Activated T-helper 1 cell treated with anti-CD3 and anti-CD28 coated beads, Interleukin-12 subunit alpha, Interleukin-12 subunit beta, Interleukin-2, Interleukin-4 antibody, amounts not matched to agents 30 ng/mL and 10 ng/mL and 1 ng/mL, durations not matched to agents 14 hours and 24 hours and 36 hours (primary cell): ENCODE measurements around the gene UNC5C. TPM values are rescaled to one million over a fixed set of nuclear protein-coding genes. Genes with fewer than 3 reads are reported as not detected.

Source experiments
- DNase-seq: peaks from one replicate; pipeline ENCODE4 v3.0.0; 2021; ENCODE audit warnings: low spot score
- H3K27ac Mint-ChIP-seq: one replicate; pipeline ENCODE4 v1.8.0; 2021; ENCODE audit warnings: mild to moderate bottlenecking, mixed read lengths
- H3K27me3 Mint-ChIP-seq: one replicate; pipeline ENCODE4 v1.8.0; 2022; ENCODE audit warnings: mild to moderate bottlenecking, moderate library complexity, mixed read lengths; ENCODE audit not compliant: insufficient read depth
- H3K36me3 Mint-ChIP-seq: one replicate; pipeline ENCODE4 v1.8.0; 2021; ENCODE audit warnings: low read depth, mixed read lengths
- H3K4me1 Mint-ChIP-seq: one replicate; pipeline ENCODE4 v1.8.0; 2021; ENCODE audit warnings: low read depth, mixed read lengths
- H3K4me3 Mint-ChIP-seq: one replicate; pipeline ENCODE4 v1.8.0; 2021; ENCODE audit warnings: mild to moderate bottlenecking, moderate library complexity, mixed read lengths
- H3K9me3 Mint-ChIP-seq: one replicate; pipeline ENCODE4 v1.8.0; 2021; ENCODE audit warnings: mixed read lengths
- intact Hi-C: fragments of 100-400 bp; cut with micrococcal nuclease; formaldehyde crosslinking; loops from one replicate; pipeline ENCODE4 v1.15.1; 2024
- total RNA-seq: library from RNA; stranded (reverse); gene quantifications from 2 replicates; pipeline ENCODE4 v1.2.3, GENCODE V29; 2022

UNC5C gene
- total RNA-seq, 1 donor from 2014 or later = not detected

DNA sequence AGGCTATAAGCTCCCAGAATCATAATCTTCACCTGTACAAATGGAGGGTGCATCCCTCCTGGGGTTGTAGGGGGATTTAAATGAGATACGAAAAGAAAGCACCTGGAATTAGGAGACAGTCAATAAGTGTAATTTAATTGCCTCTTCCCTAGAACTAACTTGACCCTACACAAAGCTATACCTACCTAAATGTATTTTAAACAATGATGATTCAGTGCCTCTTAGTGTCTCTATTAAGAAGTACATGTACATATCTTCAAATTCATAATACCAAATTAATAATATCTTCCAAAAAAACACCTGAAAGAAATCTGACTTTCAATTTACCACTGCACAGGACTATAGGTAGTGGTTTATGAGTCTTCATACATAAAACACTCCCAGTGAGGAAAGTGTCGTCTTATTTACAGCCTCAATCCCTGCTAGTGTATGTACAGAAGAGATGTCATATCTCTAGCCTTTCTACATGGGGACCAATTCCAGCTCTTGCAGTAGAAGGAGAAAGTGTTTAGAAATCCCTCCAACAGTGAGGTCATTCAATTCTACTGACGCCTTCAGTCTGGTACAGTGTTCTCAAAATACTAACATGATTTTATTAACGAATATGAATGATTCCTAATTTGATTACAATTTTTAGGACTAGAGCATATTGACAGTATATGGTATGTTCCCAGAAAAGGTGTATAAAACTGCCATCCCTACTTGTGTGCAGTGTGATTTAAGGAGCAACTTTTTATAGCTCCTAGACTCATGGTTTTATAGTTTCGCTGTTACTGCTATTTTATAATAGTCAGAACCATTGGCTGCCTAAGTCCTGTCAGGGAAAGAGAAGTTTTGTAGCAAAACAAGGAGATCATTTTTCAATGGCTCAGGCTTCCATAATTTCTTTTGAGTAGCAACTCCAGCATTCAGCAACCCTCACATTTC, 282.7 kb downstream of the UNC5C start:
- intact Hi-C loops = no loop called here
- no peaks in the 10 kb centered on the region for H3K9me3 Mint-ChIP-seq
- DNase-seq = no peak

DNA sequence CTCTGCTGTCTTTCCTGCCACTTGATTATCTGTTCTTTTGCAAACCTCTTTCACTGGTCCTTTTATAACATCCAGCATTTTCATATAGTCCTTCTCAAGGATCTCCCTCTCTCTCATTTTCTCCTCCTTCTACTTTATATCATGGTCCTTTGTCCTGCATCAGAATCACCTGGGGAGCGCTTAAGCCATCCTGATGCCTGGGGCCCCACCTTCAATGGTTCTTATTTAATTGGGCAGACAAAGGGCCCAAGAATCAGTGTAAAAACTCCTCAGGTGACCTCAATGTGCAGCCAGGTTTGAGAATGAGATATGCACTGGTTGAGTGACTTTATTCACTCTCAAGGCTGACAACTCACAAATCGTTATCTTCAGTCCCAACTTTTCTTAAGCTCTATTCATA, 283.9 kb downstream of the UNC5C start:
- no peak overlapping the region for H3K4me3 Mint-ChIP-seq
- H3K9me3 Mint-ChIP-seq = no peaks in the 10 kb centered on the region
- intact Hi-C loops = no loop called here
- H3K27me3 Mint-ChIP-seq = no peaks in the 10 kb centered on the region
- no peak overlapping the region for H3K27ac Mint-ChIP-seq
- H3K4me1 Mint-ChIP-seq = no peaks in the 10 kb centered on the region
- no peaks in the 10 kb centered on the region for H3K36me3 Mint-ChIP-seq
- no peak for DNase-seq

More for the DNA sequence above, 282.7 kb downstream of the UNC5C start:
- H3K4me3 Mint-ChIP-seq = no peak overlapping the region
- H3K27ac Mint-ChIP-seq = no peak overlapping the region
- H3K4me1 Mint-ChIP-seq = no peaks in the 10 kb centered on the region
- H3K36me3 Mint-ChIP-seq = no peaks in the 10 kb centered on the region
- H3K27me3 Mint-ChIP-seq = no peaks in the 10 kb centered on the region

DNA sequence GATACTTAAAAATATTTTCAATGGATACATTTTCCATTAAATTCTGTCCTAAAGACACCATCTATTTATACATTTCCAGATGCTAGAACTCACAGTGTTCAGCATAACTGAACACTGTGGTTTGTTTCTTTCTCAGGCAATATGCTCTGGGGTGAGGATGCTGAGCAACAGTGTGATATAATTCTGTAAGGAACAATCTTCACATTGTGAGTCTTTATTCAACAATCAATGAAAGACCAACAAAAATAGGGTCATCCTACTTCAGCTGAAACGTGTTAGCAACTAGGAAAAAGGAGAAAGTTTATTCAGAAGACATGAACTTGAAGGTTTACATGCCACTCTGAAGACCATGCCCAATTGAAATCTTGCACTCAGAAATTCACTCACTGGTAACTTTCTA, 284.8 kb downstream of the UNC5C start:
- DNase-seq = no peak
- H3K9me3 Mint-ChIP-seq = no peaks in the 10 kb centered on the region
- no peaks in the 10 kb centered on the region for H3K27me3 Mint-ChIP-seq
- H3K4me1 Mint-ChIP-seq = no peaks in the 10 kb centered on the region
- H3K27ac Mint-ChIP-seq = no peak overlapping the region
- intact Hi-C loops = no loop called here
- no peaks in the 10 kb centered on the region for H3K36me3 Mint-ChIP-seq
- no peak overlapping the region for H3K4me3 Mint-ChIP-seq

- Mint-ChIP-seq H3K4me1 (no peaks in the 10 kb centered on the region), H3K27me3 (no peaks in the 10 kb centered on the region), H3K9me3 (no peaks in the 10 kb centered on the region), H3K4me3 (no peak overlapping the region), H3K36me3 (no peaks in the 10 kb centered on the region), H3K27ac (no peak overlapping the region)
- no peak for DNase-seq
- intact Hi-C loops = no loop called here
These were observed 285.4 kb downstream of the UNC5C start for GRCh38 chr4:95263391-95263790.

- no peak overlapping the region for H3K27ac Mint-ChIP-seq
- no peaks in the 10 kb centered on the region for H3K4me1 Mint-ChIP-seq
- no peaks in the 10 kb centered on the region for H3K36me3 Mint-ChIP-seq
- no peak overlapping the region for H3K4me3 Mint-ChIP-seq
- intact Hi-C loops = no loop called here
- no peaks in the 10 kb centered on the region for H3K9me3 Mint-ChIP-seq
- H3K27me3 Mint-ChIP-seq = peaks cover 2% of the 10 kb centered on the region
- no peak for DNase-seq
These were observed 292.5 kb downstream of the UNC5C start for GRCh38 chr4:95256108-95256835.

- H3K27ac Mint-ChIP-seq = no peak overlapping the region
- no peak overlapping the region for H3K4me3 Mint-ChIP-seq
- H3K4me1 Mint-ChIP-seq = no peaks in the 10 kb centered on the region
- H3K27me3 Mint-ChIP-seq = peaks cover 2% of the 10 kb centered on the region
- DNase-seq = no peak
- no peaks in the 10 kb centered on the region for H3K9me3 Mint-ChIP-seq
- H3K36me3 Mint-ChIP-seq = no peaks in the 10 kb centered on the region
- intact Hi-C loops = no loop called here
These were observed 293.2 kb downstream of the UNC5C start for GRCh38 chr4:95255396-95256107.

DNA sequence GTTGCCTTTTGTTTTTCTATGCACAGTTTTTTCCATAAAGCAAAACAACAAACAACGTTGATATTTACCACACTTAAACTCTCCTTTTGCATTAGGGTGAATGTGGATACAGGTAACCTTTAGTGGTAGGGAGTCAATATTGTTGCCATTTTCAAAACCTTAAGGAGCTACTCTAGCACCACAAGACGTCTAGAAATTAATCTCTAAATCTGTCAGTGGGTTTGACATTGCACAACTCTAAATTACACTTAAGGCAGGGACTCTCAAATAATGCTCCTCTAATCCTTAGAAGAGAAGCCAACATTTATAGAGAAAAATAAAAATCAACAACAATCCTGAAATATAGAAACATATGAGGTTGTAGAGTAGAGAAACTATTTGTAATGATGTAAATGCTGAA, 297.2 kb downstream of the UNC5C start:
- intact Hi-C loops = no loop called here
- H3K4me3 Mint-ChIP-seq = no peak overlapping the region
- no peaks in the 10 kb centered on the region for H3K36me3 Mint-ChIP-seq
- no peak overlapping the region for H3K27ac Mint-ChIP-seq
- no peaks in the 10 kb centered on the region for H3K4me1 Mint-ChIP-seq
- H3K9me3 Mint-ChIP-seq = no peaks in the 10 kb centered on the region
- no peak for DNase-seq
- peaks cover 2% of the 10 kb centered on the region for H3K27me3 Mint-ChIP-seq

DNA sequence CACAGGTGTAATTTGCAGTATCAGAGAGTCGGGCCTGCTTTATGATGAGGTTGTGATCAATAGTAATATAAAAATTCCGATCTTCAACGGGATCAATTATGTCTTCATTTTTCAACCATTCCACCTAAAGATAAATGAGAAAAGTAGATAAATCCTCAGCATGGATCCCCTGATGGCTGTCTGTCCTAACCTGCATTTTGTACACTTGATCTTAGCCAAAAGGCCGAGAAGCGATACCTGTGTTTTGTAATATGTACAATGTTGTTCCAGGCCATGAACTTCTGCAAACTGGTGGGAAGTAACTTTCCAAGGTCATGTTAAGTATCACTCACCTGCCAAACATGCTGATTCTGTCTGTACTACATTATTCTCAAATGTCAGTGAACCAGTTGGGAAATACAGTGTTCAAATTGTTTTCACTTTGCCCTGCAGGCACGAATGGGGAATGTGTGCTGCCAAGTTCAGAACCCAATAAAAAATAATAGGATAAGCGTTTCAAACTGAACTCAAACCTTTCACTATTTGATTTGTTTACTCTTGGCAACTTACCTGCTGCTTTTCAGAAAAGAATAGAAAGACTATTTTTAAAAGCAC, 298.1 kb downstream of the UNC5C start:
- Mint-ChIP-seq H3K9me3 (no peaks in the 10 kb centered on the region), H3K27ac (no peak overlapping the region), H3K4me1 (no peaks in the 10 kb centered on the region), H3K27me3 (peaks cover 2% of the 10 kb centered on the region), H3K4me3 (no peak overlapping the region), H3K36me3 (no peaks in the 10 kb centered on the region)
- DNase-seq = no peak
- intact Hi-C loops = no loop called here

DNA sequence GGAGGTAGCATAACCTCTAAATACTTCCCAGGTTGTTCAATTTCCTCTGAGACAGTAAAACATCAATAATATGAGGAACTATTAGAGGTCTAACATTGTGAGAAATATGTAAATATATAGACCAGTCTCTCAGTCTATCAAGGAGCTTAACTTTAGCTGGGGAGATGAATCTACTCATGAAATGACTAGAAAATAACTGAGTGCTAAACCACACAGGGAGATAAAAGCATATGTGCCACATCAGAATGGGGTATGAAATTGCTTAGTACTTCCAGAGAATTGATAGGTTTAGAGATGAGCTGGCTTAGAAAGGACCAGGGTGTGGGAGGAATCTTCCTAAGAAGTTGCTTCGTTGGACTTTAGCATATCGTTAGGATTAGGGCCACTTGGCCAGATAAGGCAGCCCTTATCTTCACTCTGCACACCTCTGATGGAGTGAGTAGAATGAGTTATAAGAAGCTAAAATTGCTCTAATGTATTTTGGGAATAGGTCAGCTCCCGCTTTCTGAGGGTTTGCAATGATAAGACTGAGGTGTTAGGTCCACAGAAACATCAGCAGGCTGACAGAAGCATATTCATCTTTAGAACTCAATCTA, 299.2 kb downstream of the UNC5C start:
- no peak overlapping the region for H3K4me3 Mint-ChIP-seq
- intact Hi-C loops = loop anchor here (2.0 kb wide), 1 partner anchor 41 kb away; no protein-coding TSS in a partner anchor

DNA sequence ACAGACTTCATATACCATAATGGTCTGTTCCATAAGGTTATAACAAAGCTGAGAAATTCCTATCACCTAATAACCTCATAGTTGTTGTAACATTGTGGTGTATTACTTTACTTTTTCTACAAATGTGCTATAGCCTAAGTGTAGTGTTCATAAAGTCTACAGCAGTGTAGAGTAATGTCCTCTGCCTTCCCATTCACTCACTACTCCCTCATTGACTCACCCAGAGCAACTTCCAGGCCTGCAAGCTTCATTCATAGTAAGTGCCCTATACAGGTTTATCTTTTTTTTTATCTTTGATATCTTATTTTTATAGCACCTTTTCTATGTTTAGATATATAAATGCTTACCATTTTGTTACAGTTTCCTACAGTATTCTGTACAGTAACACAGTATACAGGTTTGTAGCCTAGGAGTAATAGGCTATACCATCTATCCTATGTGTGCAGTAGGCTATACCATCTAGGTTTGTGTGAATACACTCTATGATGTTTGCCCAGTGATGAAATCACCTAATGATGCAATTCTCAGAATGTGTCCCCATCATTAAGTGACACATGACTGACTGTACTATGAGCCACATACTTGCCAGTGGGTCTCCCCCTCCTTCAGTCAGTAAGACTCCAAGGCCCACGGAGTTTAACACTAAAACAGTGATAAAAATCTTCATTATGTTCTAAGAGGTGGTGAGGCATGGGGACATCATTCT, 299.9 kb downstream of the UNC5C start:
- H3K4me1 Mint-ChIP-seq = no peaks in the 10 kb centered on the region
- DNase-seq = no peak
- intact Hi-C loops = loop anchor here (2.0 kb wide), 1 partner anchor 42 kb away; no protein-coding TSS in a partner anchor

More for the DNA sequence above, 299.2 kb downstream of the UNC5C start:
- H3K4me1 Mint-ChIP-seq = no peaks in the 10 kb centered on the region
- peaks cover 2% of the 10 kb centered on the region for H3K27me3 Mint-ChIP-seq
- DNase-seq = no peak
- H3K9me3 Mint-ChIP-seq = no peaks in the 10 kb centered on the region
- H3K27ac Mint-ChIP-seq = peak overlapping the region; percentile 11
- H3K36me3 Mint-ChIP-seq = no peaks in the 10 kb centered on the region

DNA sequence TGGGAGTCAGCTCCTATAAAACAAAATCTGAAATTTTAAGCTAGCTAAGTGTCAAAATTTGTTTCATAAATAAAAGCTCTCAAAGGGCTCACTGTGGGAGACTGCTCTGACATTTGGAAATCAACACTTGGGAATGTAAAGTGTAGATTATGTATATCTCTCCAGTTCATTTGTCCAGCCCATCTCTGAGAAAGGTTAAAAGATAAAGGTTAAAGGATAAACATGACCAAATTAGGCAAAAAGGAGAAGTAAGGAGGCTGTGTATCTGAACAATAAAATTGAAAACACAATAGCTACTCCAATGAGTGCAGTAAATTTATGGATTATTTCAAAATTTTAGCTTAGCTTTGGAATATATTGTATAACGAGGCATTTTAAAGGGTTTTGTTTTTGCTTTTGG, 304.9 kb downstream of the UNC5C start:
- H3K36me3 Mint-ChIP-seq = no peaks in the 10 kb centered on the region
- peaks cover 3% of the 10 kb centered on the region for H3K27me3 Mint-ChIP-seq
- H3K4me3 Mint-ChIP-seq = no peak overlapping the region
- H3K4me1 Mint-ChIP-seq = no peaks in the 10 kb centered on the region
- no peak overlapping the region for H3K27ac Mint-ChIP-seq
- no peaks in the 10 kb centered on the region for H3K9me3 Mint-ChIP-seq
- intact Hi-C loops = no loop called here
- no peak for DNase-seq

More for the DNA sequence above, 299.9 kb downstream of the UNC5C start:
- H3K36me3 Mint-ChIP-seq = no peaks in the 10 kb centered on the region
- H3K4me3 Mint-ChIP-seq = no peak overlapping the region
- no peaks in the 10 kb centered on the region for H3K27me3 Mint-ChIP-seq
- peak overlapping the region; percentile 11 for H3K27ac Mint-ChIP-seq
- H3K9me3 Mint-ChIP-seq = no peaks in the 10 kb centered on the region

DNA sequence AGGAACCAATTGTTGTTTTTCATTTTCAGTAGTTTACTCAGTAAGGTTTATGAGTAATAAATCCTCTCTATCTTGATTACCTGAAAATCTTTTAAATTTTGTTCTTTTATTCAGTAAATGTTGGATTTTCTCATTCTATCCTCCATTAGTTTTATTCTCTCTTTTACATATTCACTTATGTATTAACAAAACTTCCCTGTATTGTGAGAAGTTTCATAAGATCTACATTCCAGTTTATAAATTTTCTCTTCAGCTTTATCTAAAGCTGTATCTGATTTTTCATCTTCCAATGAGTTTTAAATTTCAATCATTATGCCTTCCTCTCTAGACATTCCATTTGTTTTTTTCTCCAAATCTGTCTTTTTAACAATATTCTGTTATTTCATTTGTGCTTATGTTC, 310.2 kb downstream of the UNC5C start:
- Mint-ChIP-seq H3K27ac (no peak overlapping the region), H3K4me1 (no peaks in the 10 kb centered on the region), H3K4me3 (no peak overlapping the region), H3K27me3 (peaks cover 3% of the 10 kb centered on the region), H3K9me3 (no peaks in the 10 kb centered on the region), H3K36me3 (no peaks in the 10 kb centered on the region)
- intact Hi-C loops = no loop called here
- DNase-seq = no peak
